A673 (cell line): ENCODE measurements around the gene CNEP1R1. TPM values are rescaled to one million over a fixed set of nuclear protein-coding genes. Genes with fewer than 3 reads are reported as not detected.

Source experiments
- BruUV-seq: library from RNA; stranded (reverse); fragments of 400-500 nt; replicated peaks from 2 replicates; lab custom pipeline; 2021; lab: Mats Ljungman, UMichigan
- CTCF ChIA-PET: fragments of 300-600 bp; sonication (Branson Sonifier 250); formaldehyde crosslinking; loops from one replicate; lab custom pipeline; 2022; ENCODE audit warnings: antibody characterized with exemption; lab: Charles Lee
- POLR2A ChIA-PET: fragments of 300-600 bp; sonication (Branson Sonifier 250); formaldehyde crosslinking; loops from one replicate; lab custom pipeline; 2022; ENCODE audit warnings: antibody characterized with exemption; ENCODE audit not compliant: low non-redundant PET; lab: Charles Lee
- DNase-seq: peaks from one replicate; pipeline ENCODE4 v3.0.0-alpha.2; 2015; ENCODE audit warnings: low spot score
- H3K27ac ChIP-seq: fragments of 200-600 bp; sonication (generic); 2 replicates; pipeline ENCODE4 v1.5.1; 2016; ENCODE audit warnings: mixed run types, low read depth, mild to moderate bottlenecking, mixed read lengths, antibody characterized with exemption, low read length; ENCODE audit not compliant: poor library complexity, severe bottlenecking
- H3K27me3 ChIP-seq: fragments of 200-600 bp; sonication (generic); replicated peaks from 2 replicates; pipeline ENCODE4 v1.6.1; 2017; ENCODE audit warnings: mixed run types, low read depth, mild to moderate bottlenecking, mixed read lengths, antibody characterized with exemption, low read length; ENCODE audit not compliant: insufficient read depth, poor library complexity
- H3K36me3 ChIP-seq: fragments of 200-600 bp; sonication (generic); 2 replicates; pipeline ENCODE4 v1.6.1; 2016; ENCODE audit warnings: mixed run types, mild to moderate bottlenecking, mixed read lengths, antibody characterized with exemption, low read length; ENCODE audit not compliant: insufficient read depth, poor library complexity, severe bottlenecking
- H3K4me1 ChIP-seq: fragments of 200-600 bp; sonication (generic); 2 replicates; pipeline ENCODE4 v1.6.1; 2017; ENCODE audit warnings: mixed run types, mild to moderate bottlenecking, mixed read lengths, antibody characterized with exemption, low read length; ENCODE audit not compliant: insufficient read depth, poor library complexity, severe bottlenecking
- H3K4me3 ChIP-seq: fragments of 200-600 bp; sonication (generic); 2 replicates; pipeline ENCODE4 v1.5.1; 2016; ENCODE audit warnings: low read depth, mixed run types, mild to moderate bottlenecking, mixed read lengths, low read length; ENCODE audit not compliant: poor library complexity, severe bottlenecking
- H3K9me3 ChIP-seq: fragments of 200-600 bp; sonication (generic); 2 replicates; pipeline ENCODE4 v1.6.1; 2016; ENCODE audit warnings: mixed run types, low read depth, mild to moderate bottlenecking, mixed read lengths, antibody characterized with exemption, low read length; ENCODE audit not compliant: poor library complexity, severe bottlenecking
- EZH2 ChIP-seq: fragments of 200-600 bp; sonication (generic); IDR thresholded peaks from 2 replicates; pipeline ENCODE4 v1.6.1; 2017; ENCODE audit warnings: borderline replicate concordance, low read depth, mild to moderate bottlenecking, mixed read lengths, antibody characterized with exemption, low read length; ENCODE audit not compliant: poor library complexity, severe bottlenecking
- intact Hi-C: fragments of 100-400 bp; cut with micrococcal nuclease; formaldehyde crosslinking; loops from one replicate; pipeline ENCODE4 v1.10.0; 2022; ENCODE audit not compliant: unreplicated experiment
- total RNA-seq: library from RNA; stranded (reverse); gene quantifications from 2 replicates; pipeline ENCODE4 v1.2.3, GENCODE V29; 2021
- TF ChIP-seq, protein P1 (sequence below): fragments of 300-800, 200-600 bp; sonication (generic); conservative IDR thresholded peaks from 2 replicates; pipeline ENCODE4 v1.5.1; 2017; ENCODE audit warnings: low read depth, mild to moderate bottlenecking, antibody characterized with exemption, low read length, moderate library complexity, mixed read lengths

Gene CNEP1R1
- total RNA-seq, 1 experiment from 2014 or later, result 23.5 TPM

DNA sequence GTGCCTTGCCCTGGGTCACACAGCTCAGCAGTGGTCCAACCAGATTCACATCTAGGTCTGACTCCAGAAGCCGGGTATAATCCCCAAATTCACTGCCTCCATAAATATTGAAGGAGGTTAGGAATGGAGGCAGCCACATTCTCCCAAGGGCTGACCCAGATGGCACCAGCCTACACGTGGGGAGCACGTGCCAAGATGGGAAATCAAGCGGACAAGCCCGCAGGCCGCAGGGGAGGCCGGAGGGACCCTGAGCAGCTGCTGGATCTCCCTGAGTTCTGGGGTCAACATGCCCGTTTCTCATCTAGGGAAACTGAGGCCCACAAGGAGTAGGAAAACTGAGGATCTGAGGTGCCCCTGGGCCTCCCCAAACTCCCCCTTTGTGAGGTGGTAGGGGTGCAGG, 32.2 kb upstream of the CNEP1R1 start:
- POLR2A ChIA-PET, result no interaction called here
- no TSS peak for BruUV-seq
- CTCF ChIA-PET, result no interaction called here
- no peaks in the 10 kb centered on the region for H3K4me1 ChIP-seq
- intact Hi-C loops, result no loop called here
- DNase-seq, result no peak
- H3K36me3 ChIP-seq, result no peaks in the 10 kb centered on the region
- H3K4me3 ChIP-seq, result no peak overlapping the region
- no peak overlapping the region for H3K27ac ChIP-seq
- H3K9me3 ChIP-seq, result no peaks in the 10 kb centered on the region
- TF ChIP-seq, protein P1, sequence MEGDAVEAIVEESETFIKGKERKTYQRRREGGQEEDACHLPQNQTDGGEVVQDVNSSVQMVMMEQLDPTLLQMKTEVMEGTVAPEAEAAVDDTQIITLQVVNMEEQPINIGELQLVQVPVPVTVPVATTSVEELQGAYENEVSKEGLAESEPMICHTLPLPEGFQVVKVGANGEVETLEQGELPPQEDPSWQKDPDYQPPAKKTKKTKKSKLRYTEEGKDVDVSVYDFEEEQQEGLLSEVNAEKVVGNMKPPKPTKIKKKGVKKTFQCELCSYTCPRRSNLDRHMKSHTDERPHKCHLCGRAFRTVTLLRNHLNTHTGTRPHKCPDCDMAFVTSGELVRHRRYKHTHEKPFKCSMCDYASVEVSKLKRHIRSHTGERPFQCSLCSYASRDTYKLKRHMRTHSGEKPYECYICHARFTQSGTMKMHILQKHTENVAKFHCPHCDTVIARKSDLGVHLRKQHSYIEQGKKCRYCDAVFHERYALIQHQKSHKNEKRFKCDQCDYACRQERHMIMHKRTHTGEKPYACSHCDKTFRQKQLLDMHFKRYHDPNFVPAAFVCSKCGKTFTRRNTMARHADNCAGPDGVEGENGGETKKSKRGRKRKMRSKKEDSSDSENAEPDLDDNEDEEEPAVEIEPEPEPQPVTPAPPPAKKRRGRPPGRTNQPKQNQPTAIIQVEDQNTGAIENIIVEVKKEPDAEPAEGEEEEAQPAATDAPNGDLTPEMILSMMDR, result no peak
- TF ChIP-seq EZH2, result no peak
- H3K27me3 ChIP-seq, result no peaks in the 10 kb centered on the region

DNA sequence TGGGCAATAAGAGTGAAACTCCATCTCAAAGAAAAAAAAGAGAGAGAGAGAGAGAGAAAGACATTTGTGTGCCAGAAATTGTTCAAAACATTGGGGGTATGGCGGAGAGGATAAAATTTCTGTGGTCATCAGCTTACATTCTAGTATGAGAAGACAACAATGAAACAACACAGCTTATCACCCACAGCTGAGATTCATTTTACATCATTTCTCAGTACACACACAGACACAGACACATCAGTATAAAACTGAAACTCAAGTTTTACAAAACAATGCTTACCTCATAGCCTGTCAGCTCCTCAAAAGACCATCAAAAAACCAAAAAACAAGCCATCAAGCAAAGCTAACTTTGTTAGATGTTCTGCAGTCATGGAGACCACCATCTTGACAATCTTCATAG, 31.4 kb upstream of the CNEP1R1 start:
- TF ChIP-seq EZH2, result no peak
- TF ChIP-seq, protein P1, result no peak
- Histone ChIP-seq H3K27me3 (no peaks in the 10 kb centered on the region), H3K27ac (no peak overlapping the region), H3K36me3 (no peaks in the 10 kb centered on the region), H3K9me3 (no peaks in the 10 kb centered on the region), H3K4me1 (no peaks in the 10 kb centered on the region), H3K4me3 (no peak overlapping the region)
- CTCF ChIA-PET, result no interaction called here
- no TSS peak for BruUV-seq
- POLR2A ChIA-PET, result no interaction called here
- intact Hi-C loops, result no loop called here
- DNase-seq, result no peak

DNA sequence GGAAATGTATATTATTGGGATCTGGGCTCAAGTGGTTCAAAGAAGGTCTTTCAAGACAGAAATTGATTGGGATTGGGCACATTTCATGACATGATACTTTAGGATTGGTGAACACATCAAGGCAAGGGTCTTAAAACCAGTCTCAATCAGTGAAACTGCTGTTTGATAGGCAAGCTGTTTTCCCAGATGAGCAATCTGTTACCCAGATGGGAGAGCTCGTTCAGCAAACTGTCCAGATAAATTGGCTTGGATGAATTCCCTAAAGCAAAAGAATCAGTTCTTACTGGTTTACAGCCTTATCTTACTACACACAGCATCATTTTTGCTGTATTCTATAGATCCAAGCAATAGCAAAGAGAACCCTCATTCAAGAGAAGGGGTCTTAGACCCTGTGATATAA, 31.0 kb upstream of the CNEP1R1 start:
- H3K36me3 ChIP-seq, result no peaks in the 10 kb centered on the region
- no peak overlapping the region for H3K4me3 ChIP-seq
- H3K27ac ChIP-seq, result no peak overlapping the region
- intact Hi-C loops, result no loop called here
- H3K27me3 ChIP-seq, result no peaks in the 10 kb centered on the region
- H3K9me3 ChIP-seq, result no peaks in the 10 kb centered on the region
- ChIA-PET POLR2A (no interaction called here), CTCF (no interaction called here)
- no TSS peak for BruUV-seq
- no peaks in the 10 kb centered on the region for H3K4me1 ChIP-seq
- no peak for DNase-seq
- TF ChIP-seq, protein P1, result no peak
- TF ChIP-seq EZH2, result no peak
